Measurements from ENCODE around the gene CTBP1. TPM values are rescaled to one million over a fixed set of nuclear protein-coding genes. Genes with fewer than 3 reads are reported as not detected.

Gene CTBP1
- total and polyA plus RNA-seq, 2 experiments from 2014 or later = 74.0 to 192 TPM

GRCh38 chr4:1164040-1164439, 84.9 kb downstream of the CTBP1 start:
- H3K4me1 Mint-ChIP-seq = peaks cover 5% of the 10 kb centered on the region; the same call in 2 of the 3 replicates
- H3K27me3 Mint-ChIP-seq (ENCODE audit: insufficient read depth, low read depth, poor library complexity) = peaks cover 27% of the 10 kb centered on the region
- Histone ChIP-seq H4K20me1 (replicated peaks; ENCODE audit: insufficient read depth) (no peaks in the 10 kb centered on the region), H3K27ac (ENCODE audit: low read depth) (no peak overlapping the region), H3K4me1 (ENCODE audit: insufficient read depth) (no peaks in the 10 kb centered on the region), H3F3A (replicated peaks; ENCODE audit: low read depth) (no peaks in the 10 kb centered on the region), H3K9me2 (ENCODE audit: insufficient read depth) (0 out of 2 replicates have a peak, but pooled peaks cover 2% of the 10 kb centered on the region), H3K4me3 (no peak overlapping the region), H2AFZ (no peak overlapping the region), H3K79me2 (replicated peaks; ENCODE audit: insufficient read depth) (no peaks in the 10 kb centered on the region), H3K27me3 (ENCODE audit: insufficient read depth) (peaks cover 15% of the 10 kb centered on the region), H3K4me2 (no peak overlapping the region), H3K36me3 (ENCODE audit: insufficient read depth) (no peaks in the 10 kb centered on the region)
- DNase-seq (ENCODE audit: low spot score) (no peak), ATAC-seq (no peak)
- H3K36me3 Mint-ChIP-seq (ENCODE audit: low read depth) = 0 out of 3 replicates have a peak, but pooled peaks cover 3% of the 10 kb centered on the region
- TF ChIP-seq ETS1 (IDR thresholded peaks at IDR 0.05) (no peak), ZNF114 (CRISPR knock-in tag; IDR thresholded peaks at IDR 0.05) (no peak), CTCF (conservative IDR thresholded peaks at IDR 0.05; ENCODE audit: low read depth in 2 of 2) (no peak), STAT1 (IDR thresholded peaks at IDR 0.05; ENCODE audit: unreplicated experiment) (no peak), REST (IDR thresholded peaks at IDR 0.05; ENCODE audit: unreplicated experiment) (no peak), CREB1 (CRISPR knock-in tag; IDR thresholded peaks at IDR 0.05; ENCODE audit: low read depth) (no peak), JUNB (IDR thresholded peaks at IDR 0.05; ENCODE audit: unreplicated experiment) (no peak), POLR2AphosphoS5 (IDR thresholded peaks at IDR 0.05; ENCODE audit: low read depth) (no peak), EZH2 (IDR thresholded peaks at IDR 0.05; ENCODE audit: low read depth, unreplicated experiment) (no peak), EZH2phosphoT487 (IDR thresholded peaks at IDR 0.05; ENCODE audit: unreplicated experiment) (no peak), ZNF462 (CRISPR knock-in tag; IDR thresholded peaks at IDR 0.05) (no peak), ZNF331 (CRISPR knock-in tag; IDR thresholded peaks at IDR 0.05; ENCODE audit: low read depth) (no peak), NANOG (IDR thresholded peaks at IDR 0.05; ENCODE audit: borderline replicate concordance) (no peak)
- no peak overlapping the region for H3K4me3 Mint-ChIP-seq
- H3K9me3 Mint-ChIP-seq = peaks cover 3% of the 10 kb centered on the region
- no peak overlapping the region for H3K27ac Mint-ChIP-seq

All from GM23338 (cell line).